ENCODE data around the gene TNP2.

Gene TNP2

GRCh38 chr16:11277607-11278337 lies 8.6 kb upstream of the TNP2 start:
- in situ Hi-C loops (cut with MboI; ENCODE audit: low sequenced_read_pairs) = no loop called here

- in situ Hi-C loops (cut with MboI; ENCODE audit: low sequenced_read_pairs) = no loop called here
Measured at GRCh38 chr16:11276896-11277593, 7.9 kb upstream of the TNP2 start.

GRCh38 chr16:11276143-11276895 lies 7.2 kb upstream of the TNP2 start, which contains the start of gene PRM2:
Gene PRM2 (minus strand): TSS chr16:11276480. CDS start chr16:11276370, 110 bp downstream.
- in situ Hi-C loops (cut with MboI; ENCODE audit: low sequenced_read_pairs) = no loop called here

- in situ Hi-C loops (cut with MboI; ENCODE audit: low sequenced_read_pairs) = no loop called here
Measured at GRCh38 chr16:11274964-11275363, 5.8 kb upstream of the TNP2 start.

GRCh38 chr16:11273721-11274324 lies 4.7 kb upstream of the TNP2 start:
- in situ Hi-C loops (cut with MboI; ENCODE audit: low sequenced_read_pairs) = no loop called here

- in situ Hi-C loops (cut with MboI; ENCODE audit: low sequenced_read_pairs) = no loop called here
Measured at GRCh38 chr16:11272921-11273720, 4.0 kb upstream of the TNP2 start, which contains the start of gene PRM3. Gene PRM3 (minus strand): TSS chr16:11273629. CDS start chr16:11273595, 34 bp downstream.

- in situ Hi-C loops (cut with MboI; ENCODE audit: low sequenced_read_pairs) = no loop called here
Measured at GRCh38 chr16:11272484-11272883, 3.4 kb upstream of the TNP2 start.

GRCh38 chr16:11271610-11272009 lies 2.5 kb upstream of the TNP2 start:
- in situ Hi-C loops (cut with MboI; ENCODE audit: low sequenced_read_pairs) = no loop called here

GRCh38 chr16:11270602-11271162 lies 1.6 kb upstream of the TNP2 start:
- in situ Hi-C loops (cut with MboI; ENCODE audit: low sequenced_read_pairs) = no loop called here

- in situ Hi-C loops (cut with MboI; ENCODE audit: low sequenced_read_pairs) = no loop called here
Measured at GRCh38 chr16:11265124-11265523, 4.0 kb downstream of the TNP2 start.

- in situ Hi-C loops (cut with MboI; ENCODE audit: low sequenced_read_pairs) = no loop called here
Measured at GRCh38 chr16:11264155-11264832, 4.8 kb downstream of the TNP2 start.

GRCh38 chr16:11263737-11264136 lies 5.4 kb downstream of the TNP2 start:
- in situ Hi-C loops (cut with MboI; ENCODE audit: low sequenced_read_pairs) = no loop called here

- in situ Hi-C loops (cut with MboI; ENCODE audit: low sequenced_read_pairs) = no loop called here
Measured at GRCh38 chr16:11262915-11263314, 6.2 kb downstream of the TNP2 start.

GRCh38 chr16:11260596-11260966 lies 8.5 kb downstream of the TNP2 start:
- in situ Hi-C loops (cut with MboI; ENCODE audit: low sequenced_read_pairs) = no loop called here

- in situ Hi-C loops (cut with MboI; ENCODE audit: low sequenced_read_pairs) = loop anchor here (10.0 kb wide), 1 partner anchor 285 kb away; no protein-coding TSS in a partner anchor
Measured at GRCh38 chr16:11259655-11260595, 9.2 kb downstream of the TNP2 start.

- in situ Hi-C loops (cut with MboI; ENCODE audit: low sequenced_read_pairs) = loop anchor here (10.0 kb wide), 1 partner anchor 284 kb away; no protein-coding TSS in a partner anchor
Measured at GRCh38 chr16:11258553-11259492, 10.3 kb downstream of the TNP2 start.

Measured in HL-60/S4 treated with retinoic acid at 250 ng/mL for 4 days and 3 days (cell line).